MG63 (cell line): Measurements from ENCODE around the gene FRG2. TPM values are rescaled to one million over a fixed set of nuclear protein-coding genes. Genes with fewer than 3 reads are reported as not detected.
"Not testable (repeated sequence)": the region's sequence is repeated elsewhere in the genome, so short reads cannot be mapped to it uniquely, and the experiment has no call there.

Source experiments
- DNase-seq: peaks from one replicate; pipeline ENCODE4 v3.0.0-alpha.2; 2020
- H3K27me3 ChIP-seq: fragments of 250-450 bp; sonication (Bioruptor Pico); 2 replicates; pipeline ENCODE4 v1.5.1; 2020; ENCODE audit warnings: mild to moderate bottlenecking, moderate library complexity
- H3K36me3 ChIP-seq: fragments of 250-450 bp; sonication (Bioruptor Pico); 2 replicates; pipeline ENCODE4 v1.5.1; 2020; ENCODE audit warnings: mild to moderate bottlenecking, moderate library complexity
- H3K4me3 ChIP-seq: fragments of 250-450 bp; sonication (Bioruptor Pico); 2 replicates; pipeline ENCODE4 v1.5.1; 2020; ENCODE audit warnings: mild to moderate bottlenecking, moderate library complexity
- H3K9me3 ChIP-seq: fragments of 250-450 bp; sonication (Bioruptor Pico); 2 replicates; pipeline ENCODE4 v1.5.1; 2020; ENCODE audit warnings: mild to moderate bottlenecking, moderate library complexity
- total RNA-seq: library from RNA; depleted of rRNA; stranded (reverse); fragments of >200 nt; shearing (Covaris generic); gene quantifications from 2 replicates; pipeline ENCODE4 v1.2.3, GENCODE V29; 2014; ENCODE audit warnings: low replicate concordance; rRNA removed

Gene FRG2
- not detected in 2 replicates for total RNA-seq

- DNase-seq, H3K36me3 ChIP-seq, H3K4me3 ChIP-seq, H3K27me3 ChIP-seq, H3K9me3 ChIP-seq: not testable (repeated sequence)
Observed at GRCh38 chr4:190027156-190027555, at the start of gene FRG2. Gene FRG2 (minus strand): TSS chr4:190027256. CDS start chr4:190027204, 52 bp downstream.

GRCh38 chr4:190068351-190068750, 41.3 kb upstream of the FRG2 start:
- not testable (repeated sequence) for DNase-seq, H3K27me3 ChIP-seq, H3K9me3 ChIP-seq, H3K4me3 ChIP-seq, H3K36me3 ChIP-seq

- not testable (repeated sequence) for DNase-seq, H3K4me3 ChIP-seq, H3K9me3 ChIP-seq, H3K27me3 ChIP-seq, H3K36me3 ChIP-seq
Observed at GRCh38 chr4:190064805-190065204, 37.7 kb upstream of the FRG2 start.

DNA sequence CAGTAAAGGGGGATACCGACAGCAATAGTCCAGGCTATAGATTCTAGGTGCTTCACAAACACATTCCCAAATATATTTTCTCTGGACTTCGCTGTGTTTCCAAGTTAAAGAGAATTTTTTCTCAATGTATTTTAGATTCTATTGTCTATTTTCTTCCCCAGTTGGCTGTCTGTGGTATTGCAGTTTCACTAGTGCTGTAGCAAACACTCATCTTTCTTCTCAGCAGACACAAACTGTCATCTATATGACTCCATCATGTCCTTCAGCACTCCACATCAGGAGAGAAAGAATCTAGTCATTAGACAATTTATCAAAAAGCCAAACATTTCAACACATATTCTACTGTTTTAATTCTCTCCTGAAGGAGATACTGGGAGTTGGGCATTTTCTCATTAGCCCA, 37.3 kb upstream of the FRG2 start, which contains the start of gene DBET:
Gene DBET (plus strand): TSS at position 161 of the 400 bp plus-strand sequence.
- H3K27me3 ChIP-seq, H3K9me3 ChIP-seq, H3K36me3 ChIP-seq, H3K4me3 ChIP-seq, DNase-seq: not testable (repeated sequence)

GRCh38 chr4:190058997-190059396, 31.9 kb upstream of the FRG2 start:
- H3K27me3 ChIP-seq, H3K4me3 ChIP-seq, H3K36me3 ChIP-seq, DNase-seq, H3K9me3 ChIP-seq: not testable (repeated sequence)

- not testable (repeated sequence) for H3K27me3 ChIP-seq, H3K9me3 ChIP-seq, H3K36me3 ChIP-seq, H3K4me3 ChIP-seq, DNase-seq
Observed at GRCh38 chr4:190049378-190050239, 22.6 kb upstream of the FRG2 start.

GRCh38 chr4:190047627-190048026, 20.6 kb upstream of the FRG2 start:
- H3K9me3 ChIP-seq, H3K36me3 ChIP-seq, DNase-seq, H3K4me3 ChIP-seq, H3K27me3 ChIP-seq: not testable (repeated sequence)

GRCh38 chr4:190040873-190041272, 13.8 kb upstream of the FRG2 start:
- not testable (repeated sequence) for H3K9me3 ChIP-seq, H3K36me3 ChIP-seq, DNase-seq, H3K4me3 ChIP-seq, H3K27me3 ChIP-seq

GRCh38 chr4:190037704-190038388, 10.8 kb upstream of the FRG2 start:
- H3K27me3 ChIP-seq, H3K36me3 ChIP-seq, H3K9me3 ChIP-seq: not testable (repeated sequence)
- peak overlapping the region; percentile 17; the same call in 1 of the 2 replicates for H3K4me3 ChIP-seq
- peak; percentile 17 for DNase-seq

DNA sequence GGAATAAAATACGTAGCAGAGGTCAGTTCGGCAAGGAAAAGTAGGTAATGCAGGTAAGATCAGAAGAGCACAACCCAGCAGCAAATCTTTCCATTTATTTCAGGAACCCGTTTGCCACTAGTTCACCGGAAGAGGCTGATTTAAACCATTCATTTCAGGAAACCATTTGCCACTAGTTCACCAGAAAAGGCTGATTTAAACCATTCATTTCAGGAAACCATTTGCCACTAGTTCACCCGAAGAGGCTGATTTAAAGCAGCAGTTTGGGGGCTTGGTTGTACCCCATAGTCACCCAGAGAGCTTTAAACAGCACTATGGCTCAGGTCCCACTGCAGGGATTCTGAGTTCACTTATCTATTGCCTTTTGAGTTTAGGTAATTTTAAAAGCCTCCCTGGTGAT, 4.2 kb upstream of the FRG2 start:
- not testable (repeated sequence) for H3K27me3 ChIP-seq, H3K36me3 ChIP-seq, DNase-seq, H3K9me3 ChIP-seq, H3K4me3 ChIP-seq

- not testable (repeated sequence) for H3K4me3 ChIP-seq, H3K9me3 ChIP-seq, H3K27me3 ChIP-seq, H3K36me3 ChIP-seq, DNase-seq
Observed at GRCh38 chr4:190022614-190023281, 4.3 kb downstream of the FRG2 start.

DNA sequence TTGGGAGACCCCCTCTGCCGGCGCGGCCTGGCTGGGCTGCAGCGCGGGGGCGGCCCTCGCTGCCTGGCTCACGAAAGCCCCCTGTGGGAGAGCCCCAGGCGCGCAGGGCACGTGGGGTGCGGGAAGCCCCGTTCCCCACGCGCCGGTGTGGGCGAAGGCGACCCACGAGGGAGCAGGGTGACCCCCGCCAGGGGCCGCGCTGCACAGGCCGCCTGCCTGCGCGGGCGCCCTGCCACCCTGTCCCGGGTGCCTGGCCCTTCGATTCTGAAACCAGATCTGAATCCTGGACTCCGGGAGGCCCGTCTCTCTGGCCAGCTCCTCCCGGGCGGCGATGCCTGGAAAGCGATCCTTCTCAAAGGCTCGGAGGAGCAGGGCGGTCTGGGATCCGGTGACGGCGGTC, 5.1 kb downstream of the FRG2 start:
- H3K36me3 ChIP-seq, H3K4me3 ChIP-seq, DNase-seq, H3K27me3 ChIP-seq, H3K9me3 ChIP-seq: not testable (repeated sequence)

- H3K4me3 ChIP-seq: peak overlapping the region; percentile 38
- no peaks in the 10 kb centered on the region for H3K36me3 ChIP-seq
- no peaks in the 10 kb centered on the region for H3K27me3 ChIP-seq
- peak; percentile 62 for DNase-seq
- H3K9me3 ChIP-seq: no peaks in the 10 kb centered on the region
Observed at GRCh38 chr4:190020790-190021717, 6.0 kb downstream of the FRG2 start.

GRCh38 chr4:190019859-190020463, 7.1 kb downstream of the FRG2 start:
- not testable (repeated sequence) for H3K9me3 ChIP-seq, H3K27me3 ChIP-seq, H3K4me3 ChIP-seq, DNase-seq, H3K36me3 ChIP-seq

GRCh38 chr4:190019023-190019858, 7.8 kb downstream of the FRG2 start:
- no peaks in the 10 kb centered on the region for H3K36me3 ChIP-seq
- no peaks in the 10 kb centered on the region for H3K27me3 ChIP-seq
- H3K4me3 ChIP-seq: no peak overlapping the region
- DNase-seq: no peak
- no peaks in the 10 kb centered on the region for H3K9me3 ChIP-seq
